Activated CD4-positive, alpha-beta T cell treated with anti-CD3 and anti-CD28 coated beads, Interleukin-2, amount 50 U/mL, for 4 hours (primary cell): Measurements from ENCODE around the gene TMEM14B.
A peak's percentile ranks its signal among the peaks of the same experiment; 100 is the strongest.
"Not testable (repeated sequence)": the region's sequence is repeated elsewhere in the genome, so short reads cannot be mapped to it uniquely, and the experiment has no call there.

Source experiments
- DNase-seq, 2 experiments: peaks; one replicate each; pipeline ENCODE4 v3.0.0-alpha.2; 2020

TMEM14B gene

GRCh38 chr6:10749734-10750133, 2.1 kb downstream of the TMEM14B start:
- no peak for DNase-seq

- not testable (repeated sequence) for DNase-seq
Measured at GRCh38 chr6:10750568-10750967, 3.0 kb downstream of the TMEM14B start.

GRCh38 chr6:10751757-10752156, 4.2 kb downstream of the TMEM14B start:
- DNase-seq, result not testable (repeated sequence)

GRCh38 chr6:10756085-10756484, 8.5 kb downstream of the TMEM14B start:
- no peak for DNase-seq

- DNase-seq, result no peak
Measured at GRCh38 chr6:10759312-10759839, 11.8 kb downstream of the TMEM14B start.

GRCh38 chr6:10759884-10760329, 12.3 kb downstream of the TMEM14B start:
- no peak for DNase-seq

- no peak for DNase-seq
Measured at GRCh38 chr6:10763006-10763405, 15.4 kb downstream of the TMEM14B start.

- no peak for DNase-seq
Measured at GRCh38 chr6:10769419-10769818, 21.8 kb downstream of the TMEM14B start.

- DNase-seq, result no peak
Measured at GRCh38 chr6:10771371-10771894, 23.8 kb downstream of the TMEM14B start.

- DNase-seq, result no peak
Measured at GRCh38 chr6:10778230-10778629, 30.6 kb downstream of the TMEM14B start.

- no peak for DNase-seq
Measured at GRCh38 chr6:10779076-10779475, 31.5 kb downstream of the TMEM14B start.

- no peak for DNase-seq
Measured at GRCh38 chr6:10791673-10792072, 44.1 kb downstream of the TMEM14B start.

GRCh38 chr6:10792101-10792500, 44.5 kb downstream of the TMEM14B start:
- DNase-seq, result no peak

GRCh38 chr6:10793035-10793434, 45.4 kb downstream of the TMEM14B start:
- DNase-seq, result no peak

GRCh38 chr6:10793695-10794094, 46.1 kb downstream of the TMEM14B start:
- no peak for DNase-seq

- DNase-seq, result no peak
Measured at GRCh38 chr6:10794239-10794638, 46.6 kb downstream of the TMEM14B start.

GRCh38 chr6:10800810-10801209, 53.2 kb downstream of the TMEM14B start:
- DNase-seq, result no peak

GRCh38 chr6:10801224-10801848, 53.7 kb downstream of the TMEM14B start:
- peak; percentile 51 to 54 for DNase-seq
